Dedifferentiated amniotic fluid mesenchymal stem cell (primary cell): ENCODE results near the gene SEBOX.
A peak's percentile ranks its signal among the peaks of the same experiment; 100 is the strongest.

Experiments used
- DNase-seq: peaks from one replicate; pipeline ENCODE4 v3.0.0-alpha.2; 2016; ENCODE audit errors: extremely low spot score

SEBOX gene

DNA sequence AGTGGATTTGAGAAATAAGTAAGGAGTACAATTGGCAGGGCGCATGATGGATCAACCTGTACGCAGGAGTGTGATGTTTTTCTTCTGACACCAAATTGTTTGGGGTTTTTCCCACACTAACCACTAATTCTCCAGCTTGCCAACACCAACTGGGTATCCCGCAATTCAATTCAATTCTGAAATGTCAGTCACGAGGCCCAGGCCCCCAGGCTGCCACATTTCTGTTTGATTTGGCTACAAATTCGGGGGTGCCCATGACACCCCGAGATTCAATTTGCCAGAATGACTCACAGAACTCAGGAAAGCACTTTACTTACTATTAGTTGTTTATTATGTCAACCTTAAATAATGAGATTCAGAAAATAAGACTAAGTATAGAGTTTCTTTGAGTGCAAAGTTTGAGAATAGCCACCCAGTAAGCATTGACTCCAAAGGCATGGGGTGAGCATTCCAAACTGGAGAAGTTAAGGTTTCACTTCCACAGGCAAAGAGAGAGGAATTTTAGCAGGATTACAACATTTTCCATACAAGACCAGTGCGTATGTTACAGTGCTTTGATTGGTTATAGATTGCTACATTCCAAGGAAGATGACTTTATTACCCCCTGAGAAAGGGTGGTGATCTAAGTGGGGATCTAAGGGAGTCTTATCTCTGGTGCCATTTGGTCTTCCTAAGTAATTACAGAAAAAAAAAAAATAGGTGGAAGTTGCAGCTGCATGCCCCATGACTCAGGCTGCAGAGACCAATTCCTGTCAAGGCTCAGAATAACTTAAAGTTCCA lies 29.5 kb upstream of the SEBOX start:
- peak; percentile 33 for DNase-seq

DNA sequence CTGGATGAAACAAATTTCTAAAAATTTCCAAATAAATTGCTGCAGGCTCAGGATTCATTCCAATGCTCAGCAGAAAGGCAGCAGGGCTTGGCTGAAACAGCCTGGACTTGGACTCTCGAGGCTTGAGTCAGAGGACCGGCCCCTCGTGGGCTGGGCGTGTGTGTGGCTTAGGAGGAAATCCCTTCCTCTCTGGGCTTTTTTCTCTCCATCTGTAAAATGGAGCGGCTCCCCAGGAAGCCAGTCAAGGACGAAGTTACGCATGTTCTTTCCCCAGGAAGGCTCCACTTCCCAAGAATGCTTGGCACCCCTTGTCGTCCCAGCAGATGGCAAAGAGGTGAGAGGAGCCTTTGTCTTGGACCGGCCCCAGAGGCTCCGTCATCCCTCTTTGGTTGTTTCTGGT lies 27.5 kb upstream of the SEBOX start:
- no peak for DNase-seq

DNA sequence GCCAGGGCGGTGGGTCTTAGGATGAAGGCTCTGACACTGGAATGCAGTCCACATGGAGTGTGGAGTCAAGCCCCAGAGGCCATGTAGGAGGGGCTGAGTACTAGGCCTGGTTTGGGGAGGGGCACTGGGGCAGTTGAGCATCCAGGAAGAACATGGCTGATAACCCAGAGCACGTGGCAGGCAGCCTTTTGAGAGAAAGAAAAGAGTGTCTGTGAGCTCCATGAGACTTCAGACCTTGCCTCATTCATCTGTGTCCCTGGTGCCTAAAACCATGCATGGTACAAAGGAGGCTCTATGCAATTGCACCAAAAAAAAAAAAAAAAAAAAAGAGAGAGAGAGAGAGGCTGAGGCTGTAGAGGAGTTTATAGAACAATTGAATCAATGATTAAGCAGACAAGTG lies 26.4 kb upstream of the SEBOX start:
- DNase-seq: no peak

DNA sequence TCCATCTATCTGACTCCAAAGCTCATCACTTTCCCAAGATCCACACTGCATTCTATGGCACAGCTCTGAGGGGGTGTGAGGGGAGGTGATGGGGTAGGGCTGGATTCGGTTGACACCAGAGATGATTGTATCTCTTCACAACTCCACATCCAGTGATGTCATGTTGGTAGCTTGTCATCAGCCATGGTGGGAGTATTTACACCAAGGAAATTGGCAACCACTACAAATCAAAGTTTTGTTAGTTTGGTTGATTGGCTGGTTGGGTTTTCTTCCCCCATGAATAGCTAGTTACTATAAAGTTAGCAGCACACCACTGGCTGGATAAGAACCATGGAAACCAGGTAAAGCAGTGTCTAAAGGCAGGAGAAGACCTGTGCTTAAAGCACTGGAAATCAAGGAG lies 26.0 kb upstream of the SEBOX start:
- no peak for DNase-seq

DNA sequence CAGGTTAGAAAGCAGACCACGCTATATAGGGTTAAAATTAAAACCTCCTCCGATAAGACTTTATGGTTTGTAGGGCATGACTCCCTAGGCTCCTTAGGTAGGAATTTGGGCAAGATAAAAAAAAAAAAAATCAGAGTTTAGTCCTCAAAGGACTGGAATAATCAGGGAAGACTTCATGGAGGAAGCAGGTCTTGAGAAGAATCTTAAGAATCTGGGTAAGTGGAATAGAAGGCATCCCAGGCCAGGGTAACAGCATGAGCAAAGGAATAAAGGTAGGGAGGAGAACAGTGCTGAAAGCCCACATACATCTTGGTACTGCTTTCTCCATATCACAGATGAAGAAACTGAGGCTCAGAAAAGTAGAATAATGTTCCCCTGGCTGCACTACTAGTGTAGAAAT lies 25.6 kb upstream of the SEBOX start:
- DNase-seq: no peak

DNA sequence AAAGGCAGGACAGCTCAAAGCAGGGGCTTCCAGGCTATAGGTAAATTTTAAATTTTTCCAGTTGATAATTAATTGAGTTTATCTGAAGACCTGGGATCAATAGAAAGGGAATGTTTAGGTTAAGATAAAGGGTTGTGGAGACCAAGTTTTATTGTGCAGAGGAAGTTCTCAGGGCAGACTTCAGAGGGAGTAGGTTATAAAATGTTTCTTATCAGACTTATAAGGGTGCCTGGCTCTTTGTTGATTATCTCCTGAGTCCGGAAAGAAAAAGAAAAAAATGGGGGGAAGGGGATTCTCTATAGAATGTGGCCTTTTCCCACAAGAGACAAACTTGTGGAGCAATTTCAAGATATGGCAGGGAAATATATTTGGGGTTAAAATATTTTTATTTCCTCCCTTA lies 25.1 kb upstream of the SEBOX start:
- DNase-seq: no peak

DNA sequence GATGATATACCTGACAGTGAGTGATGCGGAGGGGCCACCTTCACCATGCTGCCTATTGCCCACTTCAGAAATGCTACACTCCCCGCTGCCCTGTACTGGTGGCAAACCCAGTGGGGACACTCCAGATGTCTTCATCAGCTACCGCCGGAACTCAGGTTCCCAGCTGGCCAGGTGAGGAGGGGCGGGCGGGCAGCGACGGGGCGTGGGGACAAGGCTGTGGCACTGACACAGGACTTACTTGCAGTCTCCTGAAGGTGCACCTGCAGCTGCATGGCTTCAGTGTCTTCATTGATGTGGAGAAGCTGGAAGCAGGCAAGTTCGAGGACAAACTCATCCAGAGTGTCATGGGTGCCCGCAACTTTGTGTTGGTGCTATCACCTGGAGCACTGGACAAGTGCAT lies 23.1 kb upstream of the SEBOX start:
- no peak for DNase-seq

DNA sequence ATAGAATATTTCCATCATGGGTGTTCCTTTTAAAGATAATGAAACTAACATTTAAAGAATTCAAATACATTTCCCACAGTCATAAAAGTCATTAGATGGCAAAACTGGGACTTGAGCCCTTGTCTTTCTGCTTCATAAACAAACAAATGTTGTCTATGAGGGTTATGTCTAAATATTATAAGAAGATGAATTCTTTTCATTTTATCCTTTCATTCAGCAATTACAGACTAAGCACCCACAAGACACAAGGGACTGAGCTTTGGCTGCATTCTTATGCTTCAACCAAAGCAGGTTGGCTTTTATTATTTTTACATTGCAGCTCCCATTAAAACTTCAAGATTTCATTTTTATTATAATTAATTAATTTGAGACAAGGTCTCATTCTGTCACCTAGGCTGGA lies 21.4 kb upstream of the SEBOX start:
- no peak for DNase-seq

DNA sequence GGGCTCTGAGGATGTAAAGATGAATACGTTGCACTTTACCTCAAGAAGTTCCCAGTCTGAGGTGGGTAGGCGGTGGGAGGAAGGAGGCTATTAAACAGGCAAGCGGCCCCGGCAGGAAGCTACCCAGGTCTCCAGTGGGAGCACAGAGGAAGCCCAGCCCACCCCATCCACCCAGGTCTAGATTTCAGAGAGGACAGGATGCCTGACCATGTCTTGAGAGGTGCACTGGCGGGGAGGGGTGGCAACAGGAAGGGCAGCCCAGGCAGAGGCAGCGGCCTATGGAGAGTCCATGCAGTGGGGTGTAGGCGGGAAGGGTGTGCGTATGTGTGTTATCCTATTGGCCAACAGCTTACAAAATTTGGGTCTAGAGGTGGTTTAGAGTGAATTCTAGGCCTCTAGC lies 20.4 kb upstream of the SEBOX start:
- DNase-seq: no peak

DNA sequence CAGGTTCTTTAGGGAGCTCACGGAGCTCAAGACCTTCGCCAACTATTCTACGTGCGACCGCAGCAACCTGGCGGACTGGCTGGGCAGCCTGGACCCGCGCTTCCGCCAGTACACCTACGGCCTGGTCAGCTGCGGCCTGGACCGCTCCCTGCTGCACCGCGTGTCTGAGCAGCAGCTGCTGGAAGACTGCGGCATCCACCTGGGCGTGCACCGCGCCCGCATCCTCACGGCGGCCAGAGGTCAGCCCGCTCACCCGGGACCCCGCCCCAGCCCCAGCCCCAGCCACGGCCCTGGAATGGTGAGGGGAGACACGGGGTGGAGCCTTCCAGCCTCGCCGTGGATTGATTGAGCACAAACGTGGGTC lies 20.0 kb upstream of the SEBOX start:
- no peak for DNase-seq

DNA sequence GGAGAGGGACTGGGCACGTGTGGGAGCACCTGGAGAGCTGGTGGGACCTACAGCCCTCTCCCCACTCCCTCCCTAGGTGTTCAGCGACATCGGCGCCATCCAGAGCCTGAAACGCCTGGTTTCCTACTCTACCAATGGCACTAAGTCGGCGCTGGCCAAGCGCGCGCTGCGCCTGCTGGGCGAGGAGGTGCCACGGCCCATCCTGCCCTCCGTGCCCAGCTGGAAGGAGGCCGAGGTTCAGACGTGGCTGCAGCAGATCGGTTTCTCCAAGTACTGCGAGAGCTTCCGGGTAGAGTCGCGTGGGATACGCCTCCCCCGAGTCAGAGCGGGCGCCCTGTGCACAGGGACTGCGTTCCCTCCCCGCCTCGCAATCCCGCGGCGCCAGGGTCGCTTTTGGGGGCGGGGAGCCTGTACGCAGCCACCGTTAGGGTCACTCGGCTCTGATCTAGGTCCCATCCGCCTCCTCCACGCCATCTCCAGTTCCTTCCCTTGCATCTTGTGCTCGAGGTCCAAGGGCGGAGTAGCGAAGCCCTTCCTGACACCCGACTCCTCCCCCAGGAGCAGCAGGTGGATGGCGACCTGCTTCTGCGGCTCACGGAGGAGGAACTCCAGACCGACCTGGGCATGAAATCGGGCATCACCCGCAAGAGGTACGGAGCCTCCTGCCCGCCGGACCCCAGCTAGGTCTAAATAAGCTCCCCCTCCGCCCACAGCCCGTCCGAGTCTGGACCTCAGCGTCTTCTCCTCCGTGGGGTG lies 19.5 kb upstream of the SEBOX start:
- no peak for DNase-seq

DNA sequence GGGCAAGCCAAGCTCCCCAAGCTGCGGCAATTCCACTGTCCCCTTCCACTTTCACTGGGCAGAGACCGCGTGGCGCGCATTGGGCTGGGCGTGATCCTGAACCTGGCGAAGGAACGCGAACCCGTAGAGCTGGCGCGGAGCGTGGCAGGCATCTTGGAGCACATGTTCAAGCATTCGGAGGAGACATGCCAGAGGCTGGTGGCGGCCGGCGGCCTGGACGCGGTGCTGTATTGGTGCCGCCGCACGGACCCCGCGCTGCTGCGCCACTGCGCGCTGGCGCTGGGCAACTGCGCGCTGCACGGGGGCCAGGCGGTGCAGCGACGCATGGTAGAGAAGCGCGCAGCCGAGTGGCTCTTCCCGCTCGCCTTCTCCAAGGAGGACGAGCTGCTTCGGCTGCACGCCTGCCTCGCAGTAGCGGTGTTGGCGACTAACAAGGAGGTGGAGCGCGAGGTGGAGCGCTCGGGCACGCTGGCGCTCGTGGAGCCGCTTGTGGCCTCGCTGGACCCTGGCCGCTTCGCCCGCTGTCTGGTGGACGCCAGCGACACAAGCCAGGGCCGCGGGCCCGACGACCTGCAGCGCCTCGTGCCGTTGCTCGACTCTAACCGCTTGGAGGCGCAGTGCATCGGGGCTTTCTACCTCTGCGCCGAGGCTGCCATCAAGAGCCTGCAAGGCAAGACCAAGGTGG lies 16.3 kb upstream of the SEBOX start:
- DNase-seq: no peak

DNA sequence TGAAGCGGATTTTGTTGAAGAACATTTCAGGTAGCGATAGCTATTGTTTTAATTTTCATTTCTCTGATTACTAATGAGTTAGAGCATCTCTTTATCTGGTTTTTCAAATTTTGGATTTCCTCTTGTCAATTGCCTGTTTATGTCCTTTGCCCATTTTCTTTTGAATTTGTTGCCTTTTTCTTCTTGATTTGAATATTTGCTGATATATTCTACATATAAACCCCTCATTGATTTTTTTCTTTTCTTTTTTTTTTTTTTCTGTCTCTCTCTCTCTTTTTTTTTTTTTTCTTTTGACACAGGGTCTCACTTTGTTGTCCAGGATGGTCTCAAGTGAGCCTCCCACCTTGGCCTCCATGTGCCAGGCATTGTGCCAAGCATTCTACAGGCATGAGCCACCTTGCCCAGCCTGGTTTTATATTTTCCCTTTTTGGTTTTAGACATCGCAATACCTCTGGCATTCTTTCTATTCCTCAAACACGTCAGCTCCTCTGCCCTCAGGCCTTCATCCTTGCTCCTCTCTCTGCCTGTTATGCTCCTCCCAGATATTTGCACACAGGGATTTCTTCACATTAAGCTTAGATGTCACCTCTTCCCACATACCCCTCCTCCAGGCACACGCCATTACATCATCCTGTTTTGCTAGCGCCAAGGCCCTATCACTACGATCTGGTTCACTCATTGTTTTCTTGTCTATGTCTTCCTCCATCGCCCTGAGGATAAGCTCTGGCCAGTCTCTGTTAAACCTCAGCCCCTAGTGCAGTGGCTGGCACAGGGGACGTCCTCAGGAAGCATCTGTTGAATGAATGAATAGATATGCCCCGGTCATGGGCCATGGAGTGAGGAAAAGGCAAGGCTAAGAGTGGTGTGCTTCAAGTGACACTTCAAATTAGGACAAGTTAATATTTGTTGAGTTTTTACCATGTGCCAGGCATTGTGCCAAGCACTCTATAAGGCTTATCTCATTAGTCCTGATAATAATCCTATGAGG lies 15.1 kb upstream of the SEBOX start:
- peak; percentile 73 for DNase-seq

DNA sequence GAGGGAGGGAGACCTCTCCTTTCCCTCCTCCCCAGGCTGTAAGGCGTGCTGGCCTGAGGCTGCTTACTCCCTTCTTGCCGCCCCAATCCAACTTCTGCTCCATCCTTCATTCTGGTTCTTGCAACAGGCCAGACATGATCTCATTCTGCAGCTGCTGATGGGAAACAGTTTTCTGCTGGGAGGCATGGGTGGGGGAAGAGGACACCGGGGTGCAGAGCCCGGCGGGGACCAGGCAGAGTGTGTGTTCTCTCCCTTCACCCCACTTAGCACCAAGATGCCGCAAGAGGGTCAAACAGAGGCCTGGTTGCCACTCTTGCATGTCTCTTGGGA lies 7.9 kb upstream of the SEBOX start:
- no peak for DNase-seq

DNA sequence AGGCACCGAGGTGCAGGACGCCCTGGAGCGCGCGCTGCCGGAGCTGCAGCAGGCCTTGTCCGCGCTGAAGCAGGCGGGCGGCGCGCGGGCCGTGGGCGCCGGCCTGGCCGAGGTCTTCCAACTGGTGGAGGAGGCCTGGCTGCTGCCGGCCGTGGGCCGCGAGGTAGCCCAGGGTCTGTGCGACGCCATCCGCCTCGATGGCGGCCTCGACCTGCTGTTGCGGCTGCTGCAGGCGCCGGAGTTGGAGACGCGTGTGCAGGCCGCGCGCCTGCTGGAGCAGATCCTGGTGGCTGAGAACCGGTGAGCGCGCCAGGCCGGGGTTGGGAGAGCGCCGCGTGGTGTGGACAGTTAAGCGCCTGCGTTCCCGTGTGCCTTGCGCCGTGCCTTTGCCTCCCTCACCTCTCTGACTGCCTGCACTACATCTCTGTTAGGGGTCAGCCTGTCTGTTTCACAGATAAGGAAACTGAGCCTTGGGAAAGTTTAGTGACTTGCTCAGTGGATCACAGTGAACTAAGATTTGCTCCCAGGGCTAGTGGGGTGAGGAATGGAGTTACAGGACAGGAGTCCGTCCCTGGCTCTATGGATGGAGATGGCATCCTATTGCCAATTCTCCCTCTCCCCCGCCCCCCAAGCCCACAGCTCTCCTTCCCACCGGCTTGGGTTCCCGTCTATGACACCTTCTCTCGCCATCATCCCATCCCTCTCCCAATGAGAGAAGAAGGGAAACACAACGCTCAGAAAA lies 7.4 kb upstream of the SEBOX start:
- no peak for DNase-seq

DNA sequence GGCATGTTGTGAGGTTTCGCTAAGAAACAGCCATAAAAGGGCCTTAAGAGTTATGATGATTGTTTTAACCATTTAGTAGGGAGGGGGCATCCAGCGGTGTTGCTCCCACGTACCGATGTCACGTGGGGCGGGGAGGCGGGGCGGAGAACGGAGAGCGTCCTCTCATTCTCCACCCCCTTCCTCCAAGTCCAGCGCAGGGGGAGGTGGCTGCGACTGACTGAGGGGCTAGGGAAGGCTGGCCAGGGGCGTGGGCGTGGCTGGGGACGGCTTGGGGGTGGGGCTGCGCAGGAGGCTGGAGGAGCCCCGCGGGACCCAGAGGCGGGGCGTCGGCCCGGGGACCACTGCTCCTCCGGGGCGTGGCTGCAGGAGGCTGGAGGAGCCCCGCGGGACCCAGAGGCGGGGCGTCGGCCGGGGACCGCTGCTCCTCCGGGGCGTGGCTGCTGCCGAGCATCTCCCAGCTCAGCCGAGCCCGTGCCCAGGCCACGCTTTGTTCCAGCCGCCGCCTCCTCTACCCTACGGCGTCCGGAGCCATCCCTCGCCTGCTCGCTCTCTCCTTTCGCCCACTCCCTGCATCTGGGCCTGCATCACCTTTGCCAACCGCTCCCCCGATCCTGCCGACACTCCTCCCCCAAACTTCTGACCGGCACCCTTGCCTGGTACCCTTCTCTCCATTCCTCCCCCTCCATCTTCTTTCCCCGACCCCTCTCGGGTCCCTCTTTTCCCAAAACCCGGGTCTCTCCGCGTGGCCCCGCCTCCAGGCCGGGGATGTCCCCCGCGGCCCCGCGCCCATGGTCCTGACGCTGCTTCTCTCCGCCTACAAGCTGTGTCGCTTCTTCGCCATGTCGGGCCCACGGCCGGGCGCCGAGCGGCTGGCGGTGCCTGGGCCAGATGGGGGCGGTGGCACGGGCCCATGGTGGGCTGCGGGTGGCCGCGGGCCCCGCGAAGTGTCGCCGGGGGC lies 6.5 kb upstream of the SEBOX start, which contains the start of gene SARM1:
Gene SARM1, plus strand, starts transcription at position 450 of the 958 bp plus-strand sequence. Its CDS starts 339 bp downstream, at position 789.
- DNase-seq: peak; percentile 72

DNA sequence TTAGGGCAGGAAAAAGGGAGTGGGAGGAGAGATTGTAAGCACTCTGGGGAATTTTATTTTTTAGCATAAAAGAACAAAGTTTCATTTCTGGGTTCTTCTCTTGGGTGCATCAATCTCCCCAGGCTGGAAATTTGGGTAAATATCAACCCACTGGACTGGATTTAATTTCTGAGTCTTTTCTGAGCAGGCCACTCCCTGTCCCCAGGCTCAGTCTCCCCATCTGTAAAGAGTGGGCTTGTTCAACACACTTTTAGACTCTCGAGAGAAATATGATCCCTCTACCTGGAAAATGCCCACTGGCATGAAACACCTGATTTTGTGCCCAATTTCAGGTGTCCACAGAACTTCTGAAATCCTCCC lies 5.7 kb upstream of the SEBOX start:
- no peak for DNase-seq

DNA sequence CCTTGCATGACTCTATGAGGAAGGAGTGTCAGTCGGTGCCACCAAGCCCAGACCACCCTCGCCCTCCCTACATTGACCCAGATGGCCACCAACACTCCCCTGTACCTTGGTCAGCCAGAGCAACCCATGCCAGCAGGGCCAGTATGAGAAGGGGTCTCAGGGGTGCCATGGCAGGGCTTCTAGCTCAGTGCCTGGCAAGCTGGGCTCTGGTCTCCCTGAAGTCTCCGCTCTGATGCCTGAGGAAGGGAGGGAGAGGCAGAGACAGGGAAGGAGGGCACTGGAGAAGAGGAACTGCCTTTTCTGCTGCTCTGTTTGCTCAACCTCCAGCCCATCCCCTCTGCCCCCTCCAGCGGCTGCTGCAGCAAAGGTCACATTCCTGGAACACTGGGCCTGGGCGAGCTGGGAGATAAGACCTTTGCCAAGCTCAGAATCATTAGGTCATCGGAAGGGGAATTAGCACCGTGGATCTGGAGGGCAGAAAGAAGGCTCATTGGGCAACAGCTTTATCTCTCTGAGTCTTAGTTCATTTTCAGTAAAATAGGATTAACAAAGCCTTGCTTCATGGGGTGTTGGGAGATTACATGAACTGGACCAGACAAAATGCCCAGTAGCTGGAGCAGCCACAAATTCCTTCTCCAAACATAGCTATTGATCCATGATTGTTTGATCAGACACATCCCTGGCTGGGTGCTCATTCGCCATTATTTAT lies 5.2 kb upstream of the SEBOX start, which contains the start of gene VTN:
Gene VTN, minus strand, starts transcription at position 273 of the 709 bp plus-strand sequence. Its CDS starts 104 bp downstream, at position 169.
- no peak for DNase-seq

DNA sequence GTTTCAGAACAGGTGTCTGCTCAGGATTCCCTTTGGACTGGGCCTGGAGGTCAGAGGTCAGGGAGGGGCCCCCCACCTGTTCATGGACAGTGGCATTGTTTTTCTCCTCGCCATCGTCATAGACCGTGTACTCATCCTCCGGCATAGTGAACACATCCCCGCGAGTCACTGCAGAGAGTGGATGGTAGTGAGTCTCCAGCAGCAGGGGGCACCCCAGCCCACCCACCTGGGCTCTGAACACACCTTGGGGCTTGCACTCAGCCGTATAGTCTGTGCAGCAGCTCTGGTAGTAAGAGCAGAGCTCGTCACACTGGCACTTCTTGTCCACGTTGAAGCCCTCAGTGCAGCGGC lies 4.7 kb upstream of the SEBOX start:
- DNase-seq: no peak
